ENCODE data around the gene SCO2.
"Not testable (repeated sequence)": the region's sequence is repeated elsewhere in the genome, so short reads cannot be mapped to it uniquely, and the experiment has no call there.

Gene SCO2

DNA sequence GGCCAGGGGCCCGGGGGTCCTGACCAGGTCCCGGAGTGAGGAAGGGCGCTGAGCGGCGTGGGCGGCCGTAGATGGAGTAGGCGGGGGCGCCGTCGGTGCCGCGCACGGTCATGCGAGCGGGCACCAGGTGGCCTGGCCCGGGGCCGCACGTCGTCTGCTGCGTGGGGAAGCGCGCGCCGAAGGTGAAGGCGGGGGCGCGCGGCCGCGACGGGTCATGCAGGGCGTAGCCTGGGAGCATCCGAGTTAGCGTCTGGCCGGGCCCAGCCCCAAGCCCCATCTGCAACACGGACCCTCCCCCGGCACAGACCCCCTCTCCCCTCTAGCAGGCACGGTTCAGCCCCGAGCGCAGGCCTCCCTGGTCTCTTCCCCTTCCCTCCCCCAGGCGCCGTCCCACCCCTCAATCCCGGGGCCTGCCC, 6.2 kb upstream of the SCO2 start:
- peak; percentile 70 for DNase-seq

DNA sequence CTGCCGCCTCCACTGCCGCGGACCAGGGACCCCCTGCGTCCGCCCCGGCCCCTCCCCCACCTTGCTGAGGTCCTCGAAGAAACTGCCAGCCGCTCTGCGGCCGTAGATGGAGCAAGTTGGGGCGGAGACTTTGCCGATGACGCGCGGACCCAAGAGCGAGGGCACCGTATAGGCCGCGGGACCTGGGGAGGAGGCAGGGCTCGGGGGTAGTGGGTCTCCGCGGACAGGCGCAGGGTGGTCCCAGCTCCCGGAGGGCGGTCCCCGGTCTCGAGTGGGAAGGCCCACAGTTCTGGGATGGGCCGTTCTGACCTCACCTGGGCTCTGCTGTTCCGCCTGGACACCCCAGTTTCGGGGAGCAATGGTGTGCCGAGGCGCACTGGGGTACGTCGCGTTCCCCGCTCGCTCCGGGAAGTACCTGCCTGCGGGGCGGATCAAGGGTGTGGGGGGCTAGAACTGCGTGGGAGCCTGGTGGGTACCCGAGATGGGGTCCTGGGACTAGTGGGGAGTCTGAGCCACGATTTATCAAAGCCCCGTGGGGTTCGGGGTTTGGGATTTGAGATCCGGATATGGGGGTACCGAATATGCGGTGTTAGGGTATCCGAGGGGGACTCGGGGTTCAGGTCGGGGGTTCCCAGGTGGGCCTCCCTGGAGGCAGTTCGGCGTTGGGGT, 5.6 kb upstream of the SCO2 start:
- DNase-seq = peak; percentile 92

DNA sequence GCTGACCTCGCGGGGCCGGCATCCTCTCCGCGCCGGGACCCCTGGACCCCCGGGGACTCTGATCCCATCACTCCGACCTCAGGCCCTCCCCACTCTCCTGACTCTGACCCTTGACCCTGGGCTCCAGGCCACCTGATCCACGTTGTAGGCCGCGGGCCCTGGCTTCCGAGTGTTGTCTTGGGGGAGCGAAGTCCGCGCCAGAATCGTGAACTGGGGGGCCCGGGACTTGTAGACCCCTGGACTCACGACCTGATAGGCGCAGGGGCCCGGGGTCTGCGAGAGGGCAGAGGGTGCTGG, 5.1 kb upstream of the SCO2 start:
- no peak for DNase-seq

DNA sequence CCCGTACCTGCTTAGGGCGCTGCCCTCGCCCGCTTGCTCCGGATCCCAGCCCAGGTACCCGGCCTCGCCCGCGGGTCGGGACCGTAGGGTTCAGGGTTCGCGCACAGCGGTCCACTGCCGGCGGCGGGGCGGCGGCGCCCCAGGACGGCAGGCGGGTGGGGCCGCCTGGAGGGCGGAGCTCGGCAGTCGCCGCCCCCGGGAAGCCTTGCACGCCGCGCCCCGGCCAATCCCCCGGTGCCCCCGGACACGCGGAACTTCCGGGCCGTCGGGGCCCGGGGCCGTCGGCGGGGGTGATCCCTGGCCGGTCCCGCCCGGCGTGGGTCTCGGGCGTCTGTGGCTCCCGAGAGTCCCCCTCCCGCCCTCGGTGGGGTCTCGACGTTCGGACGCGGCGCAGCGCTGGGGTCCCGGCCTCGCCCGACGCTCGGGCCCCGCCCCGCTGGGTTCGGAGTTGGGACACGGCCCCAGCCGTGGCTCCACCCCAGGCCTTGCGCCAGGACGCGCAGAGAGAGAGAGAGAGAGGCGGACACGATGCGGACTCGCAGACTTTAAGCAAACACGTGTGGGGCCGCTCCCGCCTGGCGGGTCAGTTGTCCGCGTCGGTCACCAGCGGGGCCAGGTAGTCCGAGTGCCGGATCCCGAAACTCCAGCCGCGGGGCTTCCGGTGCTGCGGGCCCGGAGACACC, 4.6 kb upstream of the SCO2 start, which contains the start of gene TYMP:
TYMP (minus strand) TSS at position 116 of the 683 bp plus-strand sequence. CDS start 303 bp downstream, outside the sequence.
- DNase-seq = peak; percentile 70

DNA sequence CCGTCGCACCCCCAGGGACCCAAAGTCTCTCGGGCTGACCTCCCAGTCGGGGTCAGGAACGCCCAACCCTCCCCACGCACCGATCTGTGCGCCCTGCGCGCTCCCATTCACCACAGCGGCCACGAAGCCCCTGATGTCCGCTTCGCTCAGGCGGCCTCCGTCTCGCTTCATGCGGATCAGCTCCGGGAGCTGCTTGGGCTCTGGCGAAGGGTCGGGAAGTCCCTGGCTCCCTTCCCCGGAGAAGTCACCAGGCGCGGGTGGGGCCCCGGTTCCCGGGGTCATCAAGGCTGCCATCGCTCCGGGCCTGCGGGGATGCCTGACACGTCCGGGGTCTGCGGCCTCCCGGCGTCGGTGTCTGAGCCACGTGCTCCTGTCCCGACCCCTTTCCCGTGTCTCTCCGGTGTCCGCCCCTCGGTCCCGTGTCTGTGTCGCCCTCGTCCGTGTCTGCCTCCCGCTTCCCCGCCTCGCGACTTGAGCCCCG, 4.1 kb upstream of the SCO2 start:
- no peak for DNase-seq

DNA sequence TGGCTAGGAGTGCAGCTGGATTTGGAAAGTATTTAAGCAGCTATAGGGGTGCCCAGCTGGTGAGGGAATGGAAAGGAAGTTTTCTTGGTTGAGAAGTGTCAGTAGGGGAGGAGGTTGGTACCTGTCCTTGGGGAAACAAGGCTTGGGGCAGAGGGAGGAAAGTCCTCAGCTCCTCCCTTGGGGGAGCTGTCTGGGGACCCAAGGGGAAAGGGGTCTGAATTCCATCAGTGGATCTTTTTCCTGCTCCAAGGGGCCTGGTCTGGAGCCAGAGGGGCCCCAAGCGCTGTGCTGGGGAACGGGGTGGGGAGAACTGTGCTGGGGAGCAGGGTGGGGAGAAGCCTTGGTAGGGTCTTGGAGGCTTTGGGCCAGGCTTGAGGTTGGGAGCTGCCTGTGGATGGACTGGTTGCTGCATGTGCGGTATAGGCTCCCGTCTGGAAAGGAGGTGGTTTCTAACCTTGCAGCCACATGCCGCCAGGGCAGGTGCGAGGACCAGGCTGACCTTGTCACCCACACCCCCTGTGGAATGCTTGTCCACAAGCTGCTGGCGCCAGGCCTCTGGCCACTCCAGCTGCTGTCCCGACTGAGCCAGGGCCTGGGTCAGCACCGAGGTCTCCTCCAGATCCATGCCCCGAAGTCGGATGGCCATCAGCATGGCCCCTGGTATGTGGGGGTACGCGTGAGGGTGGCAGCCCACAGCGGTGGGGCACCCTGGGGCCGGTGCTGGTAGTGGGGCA, 3.5 kb upstream of the SCO2 start:
- peak; percentile 31 for DNase-seq

DNA sequence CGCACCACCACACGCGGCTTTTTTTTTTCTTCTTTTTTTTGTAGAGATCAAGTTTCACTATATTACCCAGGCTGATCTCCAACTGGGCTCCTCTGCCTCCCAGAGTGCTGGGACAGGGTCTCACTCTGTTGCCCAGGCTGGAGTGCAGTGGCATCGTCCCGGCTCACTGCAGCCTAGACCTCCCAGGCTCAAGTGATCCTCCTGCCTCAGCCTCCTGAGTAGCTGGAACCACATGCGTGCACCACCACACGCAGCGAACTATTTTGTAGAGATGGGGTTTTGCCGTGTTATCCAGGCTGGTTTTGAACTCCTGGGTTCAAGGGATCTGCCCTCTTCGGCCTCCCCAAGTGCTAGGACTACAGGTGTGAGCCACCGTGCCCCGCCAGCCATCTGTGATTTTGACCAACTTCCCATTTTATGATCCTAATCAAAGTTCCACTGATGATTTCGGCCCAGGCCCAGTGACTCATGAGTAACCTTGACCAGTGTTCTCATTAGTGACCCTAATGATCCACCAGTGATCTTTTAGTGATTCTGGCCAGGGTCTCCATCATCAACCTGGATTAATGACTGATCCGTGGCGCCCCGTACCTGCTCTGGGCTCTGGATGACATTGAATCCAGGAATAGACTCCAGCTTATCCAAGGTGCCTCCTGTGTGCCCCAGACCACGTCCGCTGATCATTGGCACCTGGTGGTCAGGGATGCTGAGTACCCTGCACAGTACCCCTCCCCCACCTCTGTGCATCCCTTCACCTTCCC, 2.7 kb upstream of the SCO2 start:
- peak; percentile 31 for DNase-seq

DNA sequence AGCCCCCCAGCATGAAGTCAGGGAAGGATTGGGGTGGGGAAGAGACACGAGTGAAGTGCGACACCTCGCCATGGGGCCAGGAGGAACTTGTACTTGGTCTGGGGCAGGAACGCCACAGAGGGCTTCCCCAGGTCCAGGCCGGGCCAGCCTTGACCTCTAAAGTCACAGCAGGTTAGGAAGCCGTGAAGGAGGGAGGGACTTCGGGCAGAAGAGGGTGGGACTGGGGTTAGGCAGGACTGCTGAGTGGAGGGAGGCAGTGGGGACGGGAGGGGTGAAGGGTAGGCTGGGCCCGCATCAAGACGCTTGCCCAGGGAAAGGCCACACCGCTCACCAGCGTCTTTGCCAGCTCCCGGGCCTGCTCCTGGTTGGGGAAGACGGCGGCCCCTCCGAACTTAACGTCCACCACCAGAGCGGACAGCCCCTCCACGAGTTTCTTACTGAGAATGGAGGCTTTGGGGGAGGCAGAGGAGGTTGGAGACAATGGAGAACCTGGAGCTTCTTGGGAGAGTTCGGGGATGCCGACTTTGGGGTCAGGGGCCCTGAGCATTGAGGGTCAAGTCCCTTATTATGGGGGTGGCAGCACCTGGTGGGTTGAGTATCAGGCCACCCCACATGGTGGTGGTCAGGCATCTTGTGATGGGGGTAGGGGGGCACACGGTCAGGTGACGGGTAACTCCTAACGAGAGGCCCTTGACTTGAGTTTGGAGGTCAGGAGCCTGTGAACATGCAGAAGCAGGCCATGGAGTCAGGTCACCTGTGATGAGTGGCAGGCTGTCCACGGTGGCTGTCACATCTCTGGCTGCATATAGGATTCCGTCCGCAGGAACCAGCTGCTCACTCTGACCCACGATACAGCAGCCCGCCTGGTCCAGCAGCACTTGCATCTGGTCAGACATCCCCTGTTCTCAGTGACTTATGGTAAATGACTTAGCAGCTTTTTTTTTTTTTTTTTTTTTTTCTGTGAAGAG, 1.7 kb upstream of the SCO2 start:
- DNase-seq = peak; percentile 93

DNA sequence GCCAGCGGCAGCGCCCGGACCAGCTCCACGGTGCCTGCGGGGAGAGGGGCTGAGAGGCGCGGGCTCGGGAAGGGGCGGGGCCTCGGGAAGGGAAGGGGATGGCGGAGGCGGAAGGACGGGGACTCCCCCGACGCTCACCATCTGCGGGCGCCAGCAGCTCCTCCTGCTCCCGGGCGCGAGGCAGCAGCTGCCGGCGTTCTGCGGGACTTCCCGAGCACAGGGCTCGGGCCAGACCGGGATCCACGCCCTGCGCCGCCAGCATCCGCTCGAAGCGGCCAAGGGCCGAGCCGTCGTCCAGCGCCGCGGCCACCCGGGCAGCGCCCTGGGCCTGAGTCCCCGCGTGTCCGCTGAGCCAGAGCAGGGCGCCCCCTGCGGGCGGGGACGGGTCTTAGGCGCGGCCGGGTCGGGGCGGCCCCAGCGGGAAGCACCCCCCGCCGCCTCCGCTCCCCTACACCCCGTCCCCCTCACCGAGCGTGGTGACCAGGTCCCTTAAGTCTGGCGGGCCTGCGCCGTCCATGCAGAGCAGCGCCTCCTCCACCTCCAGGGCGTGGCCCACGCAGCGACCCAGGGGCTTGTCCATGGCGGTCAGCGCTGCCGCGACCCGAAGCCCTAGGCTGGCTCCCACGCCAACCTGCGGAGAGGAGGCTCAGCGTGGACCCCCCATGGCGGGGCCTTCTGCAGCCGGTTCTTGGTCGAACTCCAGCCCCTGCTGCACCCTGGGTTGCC, 873 bp upstream of the SCO2 start:
- peak; percentile 87 for DNase-seq

DNA sequence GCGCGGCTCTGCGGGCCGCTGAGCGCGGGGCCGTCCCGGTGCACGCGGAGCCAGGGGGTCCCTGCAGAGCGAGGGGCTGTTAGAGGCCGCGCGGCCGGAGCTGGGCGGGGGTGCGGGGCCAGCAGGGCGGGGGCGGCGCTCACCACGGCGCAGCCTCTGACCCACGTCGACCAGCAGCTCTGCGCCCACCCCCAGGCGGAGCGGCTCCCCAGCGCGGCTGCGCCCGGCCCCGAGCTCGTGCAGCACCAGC, 385 bp upstream of the SCO2 start:
- no peak for DNase-seq

DNA sequence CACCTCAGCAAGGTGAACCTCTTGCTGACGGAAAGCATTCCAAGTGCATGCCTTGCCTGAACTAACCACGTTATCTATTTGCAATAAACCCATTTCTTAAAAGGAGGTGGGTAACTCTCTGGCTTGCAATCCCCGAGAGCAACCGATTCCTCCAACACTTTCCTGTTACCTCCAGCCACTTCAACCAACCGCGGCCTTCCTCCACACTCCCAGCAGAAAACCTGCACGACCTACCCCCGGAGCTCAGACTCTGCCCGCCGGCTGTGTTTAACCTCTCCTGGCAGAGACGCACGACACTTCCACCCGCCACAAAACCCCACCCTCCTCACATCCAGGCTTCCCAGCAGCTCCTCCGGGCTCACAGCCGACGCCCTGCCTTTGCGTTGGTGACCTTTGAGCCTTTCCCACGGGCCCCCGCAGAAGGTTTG, 708 bp downstream of the SCO2 start:
- DNase-seq = no peak

DNA sequence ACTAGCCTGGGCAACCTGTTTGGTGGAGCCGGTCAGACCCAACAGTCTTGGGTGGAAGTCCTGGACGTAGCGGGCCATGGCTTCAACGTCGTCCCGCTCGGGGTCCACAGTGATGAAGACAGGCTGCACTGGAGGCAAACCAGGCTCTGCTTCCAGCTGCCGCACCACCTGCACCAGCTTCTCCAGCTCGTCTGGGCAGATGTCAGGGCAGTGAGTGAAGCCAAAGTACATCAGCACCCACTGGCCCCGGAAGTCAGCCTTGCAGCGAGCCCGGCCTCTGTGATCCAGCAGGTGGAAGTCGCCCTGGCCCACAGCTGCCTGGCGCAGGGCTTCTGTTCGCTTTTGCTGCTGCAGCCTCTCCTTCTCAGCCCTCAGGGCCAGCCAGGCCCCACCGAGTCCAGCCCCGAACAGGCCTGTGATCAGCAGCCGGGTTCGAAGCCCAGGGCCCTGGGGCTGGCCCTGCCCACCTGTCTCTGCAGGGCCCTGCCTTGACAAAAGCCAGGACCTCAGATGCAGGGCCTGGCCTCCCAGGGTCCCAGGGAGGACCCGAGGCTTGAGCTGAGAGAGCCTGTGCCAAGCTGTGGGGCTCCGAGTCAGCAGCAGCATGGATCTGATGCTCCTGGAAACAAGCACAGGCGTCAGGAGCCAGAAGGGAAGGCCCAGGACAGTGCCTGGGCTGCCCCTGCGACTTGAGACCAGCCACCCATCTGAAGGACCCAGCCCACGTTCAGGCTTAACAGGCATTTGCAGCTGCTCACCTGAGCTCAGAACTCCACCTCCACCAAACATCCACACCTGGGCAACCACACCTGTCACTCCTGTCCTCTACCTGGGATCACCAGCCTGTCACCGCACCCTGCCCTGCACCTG, 1.4 kb downstream of the SCO2 start:
- DNase-seq = peak; percentile 36

DNA sequence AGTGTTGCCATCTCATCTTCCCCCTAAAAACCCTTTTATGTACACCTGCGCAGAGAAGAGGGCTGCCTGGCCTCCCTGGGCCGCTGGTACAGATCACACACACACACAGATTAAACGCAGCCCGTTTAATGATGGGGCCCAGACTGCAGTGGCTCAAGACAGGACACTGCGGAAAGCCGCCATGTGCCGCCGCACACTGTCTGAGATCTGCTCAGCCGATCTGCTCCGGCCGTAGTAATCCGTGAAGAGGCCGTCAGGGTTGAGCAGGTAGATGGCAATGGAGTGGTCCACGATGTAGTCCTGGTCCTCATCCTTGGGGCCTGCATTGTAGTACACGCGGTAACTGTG, 2.0 kb downstream of the SCO2 start:
- no peak for DNase-seq

DNA sequence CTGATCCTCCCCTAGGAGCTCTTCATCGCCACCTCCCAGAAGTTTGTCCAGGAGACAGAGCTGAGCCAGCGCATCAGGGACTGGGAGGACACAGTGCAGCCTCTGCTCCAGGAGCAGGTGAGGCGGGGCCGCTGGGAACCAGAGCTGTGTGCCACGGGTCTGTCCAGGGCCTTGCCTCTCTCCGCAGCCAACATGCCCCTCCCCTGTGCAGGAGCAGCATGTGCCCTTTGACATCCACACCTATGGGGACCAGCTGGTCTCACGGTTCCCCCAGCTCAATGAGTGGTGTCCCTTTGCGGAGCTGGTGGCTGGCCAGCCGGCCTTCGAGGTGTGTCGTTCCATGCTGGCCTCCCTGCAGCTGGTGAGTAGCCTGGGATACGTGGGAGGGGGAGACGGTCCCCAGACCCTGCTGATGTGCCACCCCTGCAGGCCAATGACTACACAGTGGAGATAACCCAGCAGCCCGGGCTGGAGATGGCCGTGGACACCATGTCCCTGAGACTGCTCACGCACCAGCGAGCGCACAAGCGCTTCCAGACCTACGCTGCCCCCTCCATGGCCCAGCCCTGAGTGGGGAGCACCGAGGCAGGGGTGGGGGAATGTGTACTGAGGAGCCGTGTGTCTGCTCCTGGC, 2.5 kb downstream of the SCO2 start:
- DNase-seq = no peak

DNA sequence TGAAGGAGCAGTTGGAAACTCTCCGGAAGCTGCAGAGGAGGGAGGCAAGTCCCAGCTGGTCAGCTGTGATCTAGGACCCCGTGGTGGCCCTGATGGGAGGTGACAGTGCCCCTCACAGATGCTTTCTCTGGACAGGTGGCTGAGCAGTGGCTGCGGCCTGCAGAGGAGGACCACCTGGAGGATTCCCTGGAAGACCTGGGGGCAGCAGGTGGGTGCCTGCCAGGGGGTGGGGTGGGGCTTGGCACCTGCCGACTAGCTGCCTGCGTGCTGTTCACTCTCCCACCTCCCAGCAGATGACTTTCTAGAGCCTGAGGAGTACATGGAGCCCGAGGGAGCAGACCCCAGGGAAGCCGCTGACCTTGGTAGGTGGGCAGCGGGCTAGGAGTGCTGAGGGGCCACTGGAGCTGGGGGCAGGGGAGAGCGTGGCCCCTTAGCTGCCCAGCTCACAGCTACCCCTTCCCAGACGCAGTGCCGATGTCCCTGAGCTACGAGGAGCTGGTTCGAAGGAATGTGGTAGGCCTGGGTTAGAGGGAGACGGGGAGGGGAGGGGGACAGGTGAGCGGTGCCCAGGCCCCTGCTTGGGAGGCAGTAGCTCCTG, 3.1 kb downstream of the SCO2 start:
- DNase-seq = no peak

DNA sequence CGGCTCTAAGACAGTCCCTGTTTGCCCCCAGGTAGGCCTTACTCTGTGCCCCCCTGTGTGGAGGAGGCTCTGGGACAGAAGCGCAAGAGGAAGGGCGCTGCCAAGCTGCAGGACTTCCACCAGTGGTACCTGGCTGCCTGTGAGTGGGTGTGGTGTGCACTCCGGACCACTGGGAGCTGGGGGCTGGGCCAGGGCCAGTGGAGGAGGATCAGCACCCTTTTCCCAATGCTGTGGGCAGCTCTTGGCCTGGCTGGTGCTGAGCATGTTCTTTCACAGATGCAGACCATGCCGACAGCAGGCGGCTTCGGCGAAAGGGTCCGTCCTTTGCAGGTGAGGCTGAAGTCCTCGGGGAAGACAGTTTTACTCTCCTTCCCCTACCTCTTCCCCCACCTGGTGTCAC, 3.7 kb downstream of the SCO2 start:
- DNase-seq = no peak

DNA sequence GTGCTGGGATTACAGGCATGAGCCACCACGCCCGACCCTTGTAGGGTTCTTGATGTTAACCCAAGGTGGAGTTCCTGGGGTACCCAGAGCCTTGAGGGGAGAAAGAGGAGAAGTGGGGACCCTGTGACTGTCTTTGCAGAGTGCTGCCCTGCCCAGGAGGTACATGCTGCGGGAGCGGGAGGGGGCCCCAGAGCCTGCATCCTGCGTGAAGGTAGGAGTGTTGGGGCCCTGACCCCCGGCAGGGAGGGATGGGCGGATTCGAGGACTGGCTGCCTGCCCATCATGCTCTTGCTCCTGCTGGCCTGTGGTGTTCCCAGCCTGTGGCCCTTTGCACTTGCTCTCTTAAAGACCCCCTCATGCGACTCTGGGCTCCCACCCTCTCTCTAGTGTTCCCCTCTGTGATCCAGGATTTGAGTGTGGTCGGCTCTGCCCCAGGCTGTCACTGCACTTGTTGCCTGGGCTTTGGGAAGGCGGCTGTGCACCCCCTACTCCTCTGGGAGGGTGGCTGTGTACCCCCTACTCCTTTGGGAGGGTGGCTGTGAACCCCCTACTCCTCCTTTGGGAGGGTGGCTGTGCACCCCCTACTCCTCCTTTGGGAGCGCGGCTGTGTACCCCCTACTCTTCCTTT, 4.5 kb downstream of the SCO2 start:
- no peak for DNase-seq

DNA sequence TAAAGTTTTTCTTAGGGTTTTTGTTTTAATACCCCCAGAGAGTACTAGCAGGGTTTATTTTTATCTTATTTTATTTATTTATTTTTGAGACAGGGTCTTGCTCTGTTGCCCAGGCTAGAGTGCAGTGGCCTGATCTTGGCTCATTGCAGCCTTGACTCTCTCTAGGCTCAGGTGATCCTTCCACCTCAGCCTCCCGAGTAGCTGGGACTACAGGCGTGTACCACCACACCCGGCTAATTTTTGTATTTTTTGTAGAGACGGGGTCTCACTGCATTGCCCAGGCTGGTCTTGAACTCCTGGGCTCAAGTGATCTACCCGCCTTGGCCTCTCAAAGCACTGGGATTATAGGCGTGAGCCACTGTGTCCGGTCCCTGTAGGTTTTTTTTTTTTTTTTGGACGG, 5.2 kb downstream of the SCO2 start:
- DNase-seq = not testable (repeated sequence)

DNA sequence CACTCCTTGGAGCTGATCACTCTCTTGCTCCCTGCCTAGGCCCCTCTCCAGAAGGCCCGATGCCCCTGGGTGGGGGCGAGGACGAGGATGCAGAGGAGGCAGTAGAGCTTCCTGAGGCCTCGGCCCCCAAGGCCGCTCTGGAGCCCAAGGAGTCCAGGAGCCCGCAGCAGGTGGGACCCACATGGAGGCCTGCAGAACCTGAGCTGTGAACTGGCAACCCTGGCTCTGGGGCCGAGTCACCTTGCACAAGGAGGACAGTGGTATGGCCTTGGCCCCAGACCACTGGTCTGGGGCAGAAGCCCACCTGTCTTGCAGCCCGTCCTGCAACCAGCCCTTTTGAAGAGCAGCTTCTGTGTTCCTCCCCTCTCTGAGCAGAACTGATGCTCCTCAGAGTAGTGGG, 6.2 kb downstream of the SCO2 start:
- no peak for DNase-seq

Data from OCI-M1 (cell line).